ENCODE measurements around the gene HRH3.

Gene HRH3

DNA sequence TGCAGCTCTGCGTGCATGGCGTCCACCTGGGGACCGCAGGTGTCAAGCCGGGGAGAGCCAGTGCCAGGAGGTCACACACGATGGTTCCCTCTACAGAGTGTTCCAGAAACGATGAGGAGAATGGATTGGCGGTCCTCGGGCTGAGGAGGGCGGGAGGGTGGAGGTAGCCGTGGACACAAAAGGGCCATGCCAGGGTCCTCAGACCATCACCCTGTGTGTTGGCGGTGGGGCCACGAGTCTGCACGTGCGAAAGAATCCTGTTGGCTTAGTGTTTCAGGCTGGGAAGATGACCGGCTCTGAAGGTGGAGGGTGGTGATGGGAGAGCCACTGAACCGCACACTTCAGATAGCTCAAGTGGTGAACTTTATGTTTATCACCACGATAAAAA lies 13.7 kb downstream of the HRH3 start:
- no peak for DNase-seq
- in situ Hi-C loops (cut with MboI; ENCODE audit: low pct_unique_long_range_greater_than_20kb, low sequenced_read_pairs), result no loop called here

DNA sequence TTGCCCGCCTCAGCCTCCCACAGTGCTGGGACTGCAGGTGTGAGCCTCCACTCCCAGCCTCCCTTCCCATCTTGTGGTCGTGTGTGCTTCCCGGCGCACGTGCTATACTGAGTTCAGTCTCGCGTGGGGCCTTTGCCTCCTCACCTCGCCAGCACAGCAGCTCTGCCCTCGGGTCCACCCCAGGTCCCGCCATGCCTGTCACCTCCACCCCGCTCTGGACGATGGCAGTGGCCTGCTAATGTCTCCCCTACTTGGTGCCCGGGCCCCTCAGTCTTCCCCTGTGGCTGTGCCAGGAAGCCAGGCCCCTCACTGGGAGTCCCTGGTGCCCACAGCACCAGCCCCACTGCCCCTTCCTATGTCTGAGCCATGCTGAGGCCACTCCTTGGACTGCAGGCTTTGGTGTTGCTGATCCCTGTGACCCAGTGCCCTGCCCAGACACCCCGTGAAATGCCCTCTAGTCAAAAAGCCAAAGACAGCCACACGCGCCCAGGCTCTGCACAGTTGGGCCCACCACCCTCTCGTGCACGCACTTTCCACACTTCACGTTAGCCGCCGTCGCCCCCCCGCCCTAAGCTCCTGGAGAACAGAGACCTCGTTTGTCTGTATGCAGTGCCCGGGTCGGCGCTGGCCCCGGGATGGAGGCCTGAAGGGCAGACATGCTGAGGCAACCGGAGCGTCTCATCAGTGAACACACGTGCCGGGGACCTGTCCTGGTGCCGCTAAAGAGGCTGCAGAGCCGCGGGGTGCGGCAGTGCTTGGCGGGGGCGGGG lies 14.3 kb downstream of the HRH3 start:
- no peak for DNase-seq
- in situ Hi-C loops (cut with MboI; ENCODE audit: low pct_unique_long_range_greater_than_20kb, low sequenced_read_pairs), result no loop called here

DNA sequence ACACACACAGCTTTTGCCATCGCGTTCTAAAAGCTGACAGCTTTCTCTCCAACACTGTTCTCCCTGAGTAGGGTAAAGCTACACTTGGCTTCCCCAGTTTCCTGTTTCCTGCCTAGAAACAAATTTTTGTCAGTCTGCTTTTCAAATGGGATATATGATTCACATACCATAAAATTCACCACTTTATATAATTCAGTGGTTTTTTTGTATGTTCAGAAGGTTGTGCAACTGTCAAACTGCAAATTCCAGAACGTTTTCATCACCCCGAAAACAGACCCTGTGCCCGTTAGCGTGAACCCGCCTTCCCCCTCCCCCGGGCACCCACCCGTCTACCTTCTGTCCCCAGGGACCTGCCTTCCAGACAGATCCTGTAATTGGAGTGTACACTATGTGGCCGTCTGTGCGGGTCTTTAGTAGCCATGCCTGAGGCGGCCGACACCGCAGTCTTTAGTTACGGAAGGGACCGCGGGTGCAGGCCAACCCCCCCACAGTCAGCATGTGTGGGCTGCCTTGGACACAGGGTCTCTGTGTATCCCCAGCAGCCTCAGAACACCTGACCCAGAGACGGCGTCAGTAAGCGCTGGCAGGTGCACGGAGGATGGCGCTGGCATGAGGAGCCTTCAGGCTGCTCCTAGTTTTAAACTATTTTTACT lies 16.6 kb downstream of the HRH3 start:
- DNase-seq, result peak; percentile 38

DNA sequence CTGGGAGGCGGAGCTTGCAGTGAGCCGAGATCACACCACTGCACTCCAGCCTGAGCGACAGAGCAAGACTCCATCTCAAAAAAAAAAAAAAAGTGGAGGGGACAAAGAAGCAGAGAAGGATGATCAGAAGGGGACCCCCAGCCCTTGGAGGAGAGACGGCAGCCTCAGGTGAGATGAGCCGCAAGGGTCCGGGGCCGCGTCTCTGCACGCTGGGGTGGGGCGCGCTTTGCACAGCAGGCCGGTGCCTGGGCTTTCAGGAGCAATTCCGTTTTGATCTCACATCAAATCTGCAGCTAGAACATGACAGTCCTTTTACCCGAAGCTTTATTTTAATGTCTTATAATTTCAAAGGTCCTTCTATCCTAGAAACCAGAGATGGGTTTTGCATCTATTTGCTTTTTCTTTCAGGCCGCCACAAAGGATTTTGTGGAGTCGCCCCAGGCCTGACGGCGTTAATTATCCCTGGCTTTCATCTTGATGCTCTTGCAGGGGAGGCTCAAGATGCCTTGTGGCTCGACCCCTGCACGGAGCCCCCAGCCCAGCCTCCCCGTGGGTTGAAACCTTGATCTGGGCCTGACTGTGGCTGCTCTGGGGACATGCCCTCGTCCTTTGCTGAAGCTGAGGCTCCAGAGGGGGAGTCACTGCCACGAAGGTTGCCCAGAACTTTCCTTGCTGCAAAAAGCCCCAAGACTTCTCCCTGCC lies 17.3 kb downstream of the HRH3 start:
- DNase-seq, result no peak
- in situ Hi-C loops (cut with MboI; ENCODE audit: low pct_unique_long_range_greater_than_20kb, low sequenced_read_pairs), result no loop called here

More for the DNA sequence above, 16.6 kb downstream of the HRH3 start:
- in situ Hi-C loops (cut with MboI; ENCODE audit: low pct_unique_long_range_greater_than_20kb, low sequenced_read_pairs), result no loop called here

DNA sequence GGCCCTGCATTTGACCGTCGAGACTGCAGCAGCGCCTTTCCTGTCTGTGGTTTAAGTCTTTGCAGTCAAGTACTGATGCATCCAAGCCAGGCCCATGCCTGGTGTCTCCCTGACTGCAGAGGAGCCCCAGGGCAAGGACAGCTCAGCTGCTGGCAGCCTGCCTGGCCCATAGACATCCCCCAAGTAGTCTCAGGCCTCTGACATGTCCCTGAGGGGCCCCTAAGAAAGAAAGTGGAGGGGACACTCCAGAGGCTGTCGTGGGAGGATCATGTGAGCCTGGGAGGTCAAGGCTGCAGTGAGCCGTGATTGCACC lies 18.0 kb downstream of the HRH3 start:
- in situ Hi-C loops (cut with MboI; ENCODE audit: low pct_unique_long_range_greater_than_20kb, low sequenced_read_pairs), result no loop called here
- DNase-seq, result no peak

DNA sequence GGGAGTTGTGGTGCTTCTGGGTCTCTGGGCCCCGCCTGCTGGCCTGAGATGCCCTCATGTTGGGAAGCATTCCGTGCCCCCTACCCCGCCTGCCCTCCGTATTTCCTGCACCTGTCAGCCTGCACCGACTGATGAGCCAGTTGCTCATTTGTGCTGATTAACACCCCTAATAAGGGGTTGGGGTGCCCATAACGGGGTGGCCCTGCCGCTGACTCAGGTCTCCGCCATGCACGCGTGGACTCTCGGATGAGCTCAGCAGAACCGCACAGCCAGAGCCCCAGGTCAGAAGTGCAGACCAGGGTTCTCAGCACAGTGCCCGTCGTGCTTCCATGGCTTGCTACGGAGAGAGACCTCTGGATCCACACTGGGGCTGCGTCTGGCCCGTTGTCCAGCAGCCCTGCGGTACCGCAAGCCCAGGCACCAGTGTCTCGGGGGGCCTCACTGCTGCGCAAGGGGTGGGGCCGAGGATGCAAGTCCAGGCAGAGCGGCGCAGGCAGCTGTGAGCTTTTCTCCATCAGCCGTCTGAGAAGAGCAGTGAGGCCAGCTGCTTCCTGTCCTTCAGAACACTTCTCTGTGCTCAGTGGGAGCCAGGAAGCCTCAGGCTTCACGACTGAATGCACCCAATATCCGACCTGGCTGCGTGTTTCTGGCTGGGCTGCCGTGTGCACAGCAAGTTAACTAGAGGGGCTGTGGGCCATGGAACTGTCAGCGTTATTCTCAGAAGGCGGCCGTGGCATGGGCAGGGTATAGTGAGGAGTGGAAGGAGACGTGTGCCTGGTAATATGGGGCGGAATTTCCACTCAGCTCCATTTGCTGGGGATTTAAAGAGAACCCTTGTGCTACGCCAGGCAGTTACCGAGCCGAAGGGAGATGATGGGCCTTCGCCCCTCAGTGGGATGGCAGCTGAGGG lies 18.6 kb downstream of the HRH3 start:
- in situ Hi-C loops (cut with MboI; ENCODE audit: low pct_unique_long_range_greater_than_20kb, low sequenced_read_pairs), result no loop called here
- DNase-seq, result peak; percentile 91

DNA sequence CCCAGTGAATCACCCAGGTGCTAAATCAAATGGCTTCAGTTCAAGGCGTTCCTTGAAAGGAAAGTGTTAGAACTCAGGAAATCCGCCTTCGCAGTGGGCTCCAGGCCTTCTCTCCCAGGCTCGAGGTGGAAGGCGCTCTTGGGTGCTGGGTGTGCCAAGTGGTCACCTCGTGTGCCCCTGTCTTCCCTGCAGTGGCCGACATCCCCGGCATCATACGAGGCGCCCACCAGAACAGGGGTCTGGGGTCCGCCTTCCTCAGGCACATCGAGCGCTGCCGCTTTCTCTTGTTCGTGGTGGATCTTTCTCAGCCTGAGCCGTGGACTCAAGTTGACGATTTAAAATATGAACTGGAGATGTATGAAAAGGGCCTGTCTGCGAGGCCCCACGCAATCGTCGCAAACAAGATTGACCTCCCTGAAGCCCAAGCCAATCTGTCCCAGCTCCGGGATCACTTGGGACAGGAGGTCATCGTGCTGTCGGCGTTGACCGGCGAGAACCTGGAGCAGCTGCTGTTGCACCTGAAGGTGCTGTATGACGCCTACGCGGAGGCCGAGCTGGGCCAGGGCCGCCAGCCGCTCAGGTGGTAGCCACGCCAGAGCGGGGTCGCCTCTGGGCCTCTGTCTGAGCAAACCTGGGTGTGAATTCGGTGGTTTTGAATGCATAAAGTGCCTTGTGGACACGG lies 19.4 kb downstream of the HRH3 start:
- in situ Hi-C loops (cut with MboI; ENCODE audit: low pct_unique_long_range_greater_than_20kb, low sequenced_read_pairs), result no loop called here
- no peak for DNase-seq

DNA sequence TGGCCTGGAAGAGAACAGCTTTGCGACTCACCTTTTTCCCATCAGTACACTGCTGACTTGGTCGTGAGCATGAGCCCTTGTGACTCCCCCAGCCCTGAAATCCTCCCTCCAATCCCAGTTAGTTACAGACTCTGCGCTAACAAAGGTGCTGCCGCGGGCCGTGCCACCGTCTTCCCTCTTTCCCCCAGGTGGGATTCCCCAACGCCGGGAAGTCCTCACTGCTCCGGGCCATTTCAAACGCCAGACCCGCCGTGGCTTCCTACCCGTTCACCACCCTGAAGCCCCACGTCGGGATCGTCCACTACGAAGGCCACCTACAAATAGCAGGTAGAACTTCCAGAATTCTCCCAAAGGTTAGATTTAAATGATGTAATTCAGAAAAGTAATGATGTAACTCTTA lies 21.1 kb downstream of the HRH3 start:
- in situ Hi-C loops (cut with MboI; ENCODE audit: low pct_unique_long_range_greater_than_20kb, low sequenced_read_pairs), result no loop called here
- DNase-seq, result no peak

DNA sequence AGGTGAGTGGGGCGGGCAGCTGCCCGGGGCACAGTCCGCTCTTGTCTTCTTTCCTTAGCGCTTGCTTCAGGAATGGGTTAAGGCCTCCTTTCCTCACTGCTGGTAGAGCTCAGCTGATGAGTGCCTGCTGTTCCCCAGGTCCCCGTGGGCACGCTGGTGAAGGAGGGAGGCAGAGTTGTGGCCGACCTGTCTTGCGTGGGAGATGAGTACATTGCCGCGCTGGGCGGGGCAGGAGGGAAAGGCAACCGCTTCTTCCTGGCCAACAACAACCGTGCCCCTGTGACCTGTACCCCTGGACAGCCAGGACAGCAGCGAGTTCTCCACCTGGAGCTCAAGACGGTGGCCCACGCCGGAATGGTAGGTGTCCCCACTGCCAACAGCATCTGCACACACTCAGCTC lies 21.6 kb downstream of the HRH3 start:
- in situ Hi-C loops (cut with MboI; ENCODE audit: low pct_unique_long_range_greater_than_20kb, low sequenced_read_pairs), result no loop called here

DNA sequence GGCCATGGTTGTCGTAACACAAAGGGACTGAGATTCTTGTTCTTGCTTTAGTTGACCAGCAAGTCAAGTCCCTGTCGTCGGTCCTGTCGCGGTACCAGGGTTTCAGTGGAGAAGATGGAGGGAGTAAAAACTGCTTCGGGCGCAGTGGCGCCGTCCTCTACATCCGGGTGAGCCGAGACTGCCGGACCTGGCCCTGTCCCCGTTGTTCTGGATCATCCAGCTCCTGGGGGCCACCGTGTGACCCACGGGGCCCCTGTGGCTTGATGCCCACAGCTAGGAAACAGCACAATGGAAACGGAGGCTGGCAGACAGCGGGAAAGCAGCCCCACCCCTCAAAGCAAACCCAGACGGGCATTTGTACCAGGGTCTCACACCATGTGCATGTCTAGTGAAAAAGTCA lies 22.3 kb downstream of the HRH3 start:
- DNase-seq, result no peak
- in situ Hi-C loops (cut with MboI; ENCODE audit: low pct_unique_long_range_greater_than_20kb, low sequenced_read_pairs), result no loop called here

More for the DNA sequence above, 21.6 kb downstream of the HRH3 start:
- no peak for DNase-seq

DNA sequence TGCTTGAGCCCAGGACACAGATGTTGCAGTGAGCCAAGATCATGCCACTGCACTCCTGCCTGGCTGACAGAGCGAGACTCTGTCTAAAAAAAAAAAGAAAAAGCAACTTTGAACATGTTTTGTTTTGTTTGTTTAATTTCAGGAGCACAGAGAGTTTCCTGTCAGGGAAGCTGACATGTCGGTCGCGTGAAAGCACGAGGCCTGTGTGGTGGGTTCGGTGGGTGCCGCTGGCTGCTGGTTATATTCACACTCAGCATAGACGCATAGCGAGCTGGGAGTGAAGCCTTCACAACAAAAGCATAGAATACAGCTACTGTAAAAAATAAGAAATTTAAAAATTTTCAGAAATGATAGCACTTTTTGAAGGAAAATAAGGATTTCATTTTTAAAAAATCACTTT lies 22.8 kb downstream of the HRH3 start:
- no peak for DNase-seq
- in situ Hi-C loops (cut with MboI; ENCODE audit: low pct_unique_long_range_greater_than_20kb, low sequenced_read_pairs), result no loop called here

DNA sequence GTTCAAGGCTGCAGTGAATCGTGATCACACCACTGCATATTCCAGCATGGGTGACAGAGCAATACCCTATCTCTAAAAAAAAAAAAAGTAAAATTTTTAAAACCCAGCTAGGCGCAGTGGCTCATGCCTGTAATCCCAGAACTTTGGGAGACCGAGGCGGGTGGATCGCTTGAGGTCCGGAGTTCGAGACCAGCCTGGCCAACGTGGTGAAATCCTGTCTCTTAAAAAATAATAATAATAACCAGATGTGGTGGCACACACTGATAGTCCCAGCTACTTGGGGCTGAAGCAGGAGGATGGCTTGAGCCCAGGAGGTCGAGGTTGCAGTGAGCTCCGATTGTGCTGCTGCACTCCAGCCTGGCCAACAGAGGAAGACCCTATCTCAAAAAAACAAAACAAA lies 23.8 kb downstream of the HRH3 start:
- DNase-seq, result no peak
- in situ Hi-C loops (cut with MboI; ENCODE audit: low pct_unique_long_range_greater_than_20kb, low sequenced_read_pairs), result no loop called here

DNA sequence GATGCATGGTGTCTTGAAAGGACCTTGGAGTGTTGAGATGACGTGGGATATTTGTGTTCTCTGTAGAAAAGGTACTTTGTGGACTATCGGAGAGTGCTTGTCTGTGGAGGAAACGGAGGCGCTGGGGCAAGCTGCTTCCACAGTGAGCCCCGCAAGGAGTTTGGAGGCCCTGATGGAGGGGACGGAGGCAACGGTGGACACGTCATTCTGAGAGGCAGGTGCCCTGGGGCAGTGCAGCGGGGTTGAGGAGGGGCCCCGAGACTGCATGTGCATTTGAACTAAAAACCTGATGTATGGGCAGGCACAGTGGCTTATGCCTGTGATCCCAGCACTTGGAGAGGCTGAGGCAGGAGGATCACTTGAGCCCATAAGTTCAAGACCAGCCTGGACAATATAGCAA lies 24.3 kb downstream of the HRH3 start:
- DNase-seq, result no peak
- in situ Hi-C loops (cut with MboI; ENCODE audit: low pct_unique_long_range_greater_than_20kb, low sequenced_read_pairs), result no loop called here

DNA sequence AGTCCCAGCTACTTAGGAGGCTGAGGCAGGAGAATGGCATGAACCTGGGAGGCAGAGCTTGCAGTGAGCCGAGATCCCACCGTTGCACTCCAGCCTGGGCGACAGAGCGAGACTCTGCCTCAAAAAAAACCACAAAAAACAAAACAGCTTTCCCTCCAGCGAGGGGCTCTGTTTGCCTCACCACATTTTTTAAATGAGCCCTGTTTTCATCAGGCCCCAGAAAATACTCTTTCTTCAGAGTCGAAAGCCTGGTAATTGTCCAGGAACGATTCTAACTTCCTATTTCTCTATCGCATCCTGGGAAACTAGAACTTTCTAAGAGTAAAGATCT lies 25.0 kb downstream of the HRH3 start:
- peak; percentile 32 for DNase-seq
- in situ Hi-C loops (cut with MboI; ENCODE audit: low pct_unique_long_range_greater_than_20kb, low sequenced_read_pairs), result no loop called here

DNA sequence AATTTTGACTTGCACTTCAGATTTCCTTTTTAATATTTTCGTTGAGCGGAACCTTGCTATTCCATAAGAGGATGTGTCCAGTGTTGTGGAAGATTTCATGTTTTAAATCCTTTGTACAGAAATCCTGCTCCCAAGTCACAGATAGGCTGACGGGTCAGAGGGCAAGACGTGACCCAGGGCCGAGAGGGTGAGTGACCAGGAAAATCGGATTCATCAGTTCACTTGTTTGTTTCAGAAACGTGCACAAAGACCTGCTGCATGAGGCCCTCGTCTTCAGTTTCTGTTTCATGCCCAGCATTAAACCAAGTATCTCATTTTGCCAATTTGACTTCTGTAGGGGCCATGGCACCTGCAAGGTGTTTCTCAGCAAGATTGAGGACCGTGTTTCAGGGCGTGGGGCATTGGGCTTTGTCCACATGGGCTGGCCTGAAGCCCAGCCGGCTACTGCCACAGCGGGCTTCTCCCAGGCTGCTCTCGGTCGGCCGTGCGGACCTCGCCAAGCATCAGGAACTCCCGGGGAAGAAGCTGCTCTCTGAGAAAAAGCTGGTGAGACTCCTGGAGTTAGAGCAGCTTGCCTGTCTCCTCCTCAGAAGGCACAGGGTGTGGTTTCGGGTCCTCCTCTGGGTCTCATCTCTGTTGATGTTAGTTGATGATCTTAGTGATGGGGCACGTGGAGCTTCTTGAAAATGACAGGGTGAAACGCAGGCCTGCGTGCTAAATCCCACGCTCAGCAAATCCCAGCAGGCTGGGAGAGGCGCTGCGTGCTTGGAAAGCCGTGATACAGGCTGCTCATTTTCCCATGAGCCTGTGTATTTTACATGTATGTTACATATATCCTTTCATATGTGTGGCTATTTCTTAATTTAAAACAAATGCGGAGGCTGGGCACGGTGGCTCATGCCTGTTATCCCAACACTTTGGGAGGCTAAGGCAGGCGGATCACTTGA lies 26.7 kb downstream of the HRH3 start:
- in situ Hi-C loops (cut with MboI; ENCODE audit: low pct_unique_long_range_greater_than_20kb, low sequenced_read_pairs), result no loop called here
- DNase-seq, result no peak

DNA sequence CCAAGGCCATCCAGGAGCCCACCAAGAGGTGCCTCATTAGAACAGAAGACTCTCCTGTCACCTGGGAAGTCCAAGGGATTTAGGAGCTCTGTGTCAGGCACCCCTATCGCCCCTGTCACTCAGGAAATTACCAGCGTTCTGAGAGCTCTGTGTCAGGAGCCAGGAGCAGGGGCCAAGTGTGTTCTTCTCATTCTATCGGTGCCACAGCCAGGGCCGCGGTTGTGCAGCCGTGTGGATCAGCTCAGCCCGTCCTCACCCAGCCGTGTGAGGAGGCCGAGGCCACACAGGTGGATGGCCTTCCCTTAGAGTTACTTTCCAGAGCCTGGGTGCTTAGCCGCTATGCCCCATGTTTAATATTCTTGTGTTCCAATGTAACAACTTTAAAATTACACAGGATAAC lies 27.4 kb downstream of the HRH3 start:
- no peak for DNase-seq
- in situ Hi-C loops (cut with MboI; ENCODE audit: low pct_unique_long_range_greater_than_20kb, low sequenced_read_pairs), result no loop called here

DNA sequence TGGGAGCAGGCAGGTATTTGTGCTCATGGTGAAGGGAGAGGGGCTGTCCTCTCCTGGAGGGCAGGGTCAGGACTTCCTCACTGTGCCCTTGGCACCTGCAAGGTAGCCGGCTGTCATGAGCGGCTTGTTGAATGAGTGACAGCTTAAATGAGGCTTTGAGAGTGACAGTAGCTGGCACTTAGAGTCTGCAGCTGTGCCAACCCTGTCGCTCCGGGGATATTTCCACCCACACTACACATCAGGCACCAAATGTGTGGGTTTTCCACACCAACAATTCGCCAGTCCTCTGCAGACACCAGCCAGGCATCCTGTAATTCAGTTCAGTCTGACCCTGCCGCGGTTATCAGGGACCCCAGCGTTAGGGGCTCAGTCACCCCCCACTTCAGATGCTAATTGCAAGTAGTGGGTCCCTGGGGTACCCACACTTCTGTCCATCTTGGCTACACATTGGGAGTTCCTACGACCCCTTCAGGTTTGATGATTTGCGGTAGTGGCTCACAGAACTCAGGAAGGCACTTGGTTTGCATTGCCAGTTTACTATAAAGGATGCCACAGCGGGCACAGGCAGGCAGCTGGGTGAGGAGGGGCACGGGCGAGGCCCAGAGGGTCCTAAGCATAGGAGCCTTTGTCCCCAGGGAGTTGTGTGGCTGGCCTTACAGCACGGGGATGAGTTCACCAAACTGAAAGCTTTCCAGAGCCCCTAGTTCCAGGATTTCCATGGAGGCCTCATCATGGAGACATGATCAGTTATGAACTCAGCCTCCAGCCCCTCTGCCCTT lies 28.1 kb downstream of the HRH3 start:
- in situ Hi-C loops (cut with MboI; ENCODE audit: low pct_unique_long_range_greater_than_20kb, low sequenced_read_pairs), result no loop called here
- no peak for DNase-seq
